NCI-H2029 (cell line): ENCODE data around the gene RALGPS1.

Experiments
- DNase-seq: peaks from one replicate; lab custom pipeline; 2025; lab: John Stamatoyannopoulos, UW

RALGPS1 gene

GRCh38 chr9:126914458-126915280, at the start of gene RALGPS1:
Gene RALGPS1, plus strand, starts transcription at chr9:126914782. Its CDS starts 47,508 bp downstream, at chr9:126962290.
- DNase-seq: peak; percentile 96

- no peak for DNase-seq
Observed at GRCh38 chr9:126869368-126869767, 45.2 kb upstream of the RALGPS1 start.

GRCh38 chr9:126872516-126872915, 42.1 kb upstream of the RALGPS1 start:
- DNase-seq: no peak

- peak; percentile 21 for DNase-seq
Observed at GRCh38 chr9:126874546-126875314, 39.9 kb upstream of the RALGPS1 start.

GRCh38 chr9:126875756-126876510, 38.6 kb upstream of the RALGPS1 start:
- no peak for DNase-seq

GRCh38 chr9:126876531-126876930, 38.1 kb upstream of the RALGPS1 start:
- no peak for DNase-seq

GRCh38 chr9:126877418-126877817, 37.2 kb upstream of the RALGPS1 start:
- DNase-seq: no peak

- no peak for DNase-seq
Observed at GRCh38 chr9:126879288-126879687, 35.3 kb upstream of the RALGPS1 start.

- no peak for DNase-seq
Observed at GRCh38 chr9:126880226-126880946, 34.2 kb upstream of the RALGPS1 start.

GRCh38 chr9:126880947-126881332, 33.6 kb upstream of the RALGPS1 start:
- no peak for DNase-seq

GRCh38 chr9:126882746-126883145, 31.8 kb upstream of the RALGPS1 start:
- DNase-seq: no peak

- no peak for DNase-seq
Observed at GRCh38 chr9:126883636-126884035, 30.9 kb upstream of the RALGPS1 start.

- no peak for DNase-seq
Observed at GRCh38 chr9:126885131-126885641, 29.4 kb upstream of the RALGPS1 start.

- no peak for DNase-seq
Observed at GRCh38 chr9:126886034-126886822, 28.4 kb upstream of the RALGPS1 start.

GRCh38 chr9:126886897-126887296, 27.7 kb upstream of the RALGPS1 start:
- no peak for DNase-seq

- no peak for DNase-seq
Observed at GRCh38 chr9:126891676-126892075, 22.9 kb upstream of the RALGPS1 start.

- no peak for DNase-seq
Observed at GRCh38 chr9:126893079-126893478, 21.5 kb upstream of the RALGPS1 start.

- no peak for DNase-seq
Observed at GRCh38 chr9:126894052-126894603, 20.5 kb upstream of the RALGPS1 start.

GRCh38 chr9:126902210-126902609, 12.4 kb upstream of the RALGPS1 start:
- no peak for DNase-seq

GRCh38 chr9:126904586-126904985, 10.0 kb upstream of the RALGPS1 start:
- no peak for DNase-seq
